ENCODE measurements around the gene B4GALT5.
"Not testable (repeated sequence)": the region's sequence is repeated elsewhere in the genome, so short reads cannot be mapped to it uniquely, and the experiment has no call there.

Gene B4GALT5

DNA sequence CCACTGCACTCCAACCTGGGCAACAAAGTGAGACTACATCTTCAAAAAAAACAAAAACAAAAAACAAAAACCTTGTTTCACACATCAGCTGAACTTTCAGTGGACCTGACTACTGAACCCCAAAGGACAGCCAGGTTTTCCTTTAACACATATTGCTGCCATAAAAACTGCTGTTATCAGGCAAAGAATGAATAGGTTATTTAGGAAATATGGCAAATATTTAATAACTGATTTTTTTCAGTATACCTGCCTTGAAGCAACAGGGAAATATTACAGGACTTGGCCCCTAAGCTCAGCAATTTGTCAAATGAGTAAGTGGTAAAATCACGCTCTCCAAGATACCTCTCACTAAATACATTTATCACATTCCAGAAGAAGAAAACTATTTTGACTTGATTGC is 34.0 kb downstream of the B4GALT5 start:
- no peak for DNase-seq (ENCODE audit: low read depth)

GRCh38 chr20:49677777-49678758 is 35.6 kb downstream of the B4GALT5 start:
- no peak for DNase-seq (ENCODE audit: low read depth)

- no peak for DNase-seq (ENCODE audit: low read depth)
Observed at GRCh38 chr20:49676581-49677291, 36.9 kb downstream of the B4GALT5 start.

DNA sequence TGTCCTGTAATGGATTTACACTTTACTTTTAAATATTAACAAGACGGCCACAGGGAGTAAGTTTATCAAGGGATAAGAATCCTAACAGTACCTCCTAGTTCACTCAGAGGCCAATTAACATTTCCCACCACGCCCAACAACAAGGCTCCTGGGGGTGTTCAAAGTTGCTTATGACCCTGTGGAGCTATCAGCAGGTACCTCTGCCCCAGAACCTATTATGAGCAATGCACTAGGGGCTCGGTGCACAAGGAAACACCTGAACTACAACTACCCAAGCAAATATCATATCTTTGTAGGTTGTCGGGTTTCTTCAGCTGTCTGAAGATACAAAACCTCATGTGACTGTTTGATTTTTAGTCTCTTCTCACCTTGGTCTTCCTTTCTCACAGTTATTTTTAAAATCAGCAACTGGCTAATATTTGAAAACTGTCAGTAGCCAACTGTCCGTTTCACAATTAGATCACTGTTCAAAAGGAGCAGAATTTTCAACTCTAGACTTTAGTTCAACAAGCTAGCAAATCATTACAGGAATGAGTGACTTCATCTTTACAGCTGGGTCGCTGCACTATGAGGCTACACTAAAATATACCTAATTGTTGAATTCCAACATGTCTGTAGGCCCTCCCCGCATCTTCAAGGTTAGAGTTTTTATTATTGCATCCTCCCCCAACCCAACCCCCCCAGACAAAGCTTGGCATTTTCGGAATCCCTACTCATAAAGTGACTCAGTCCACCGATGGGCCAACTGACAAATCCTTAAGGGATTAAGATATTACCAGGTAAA is 38.1 kb downstream of the B4GALT5 start:
- DNase-seq (ENCODE audit: low read depth) = no peak

- no peak for DNase-seq (ENCODE audit: low read depth)
Observed at GRCh38 chr20:49674383-49675352, 39.0 kb downstream of the B4GALT5 start.

GRCh38 chr20:49672096-49672664 is 41.5 kb downstream of the B4GALT5 start:
- no peak for DNase-seq (ENCODE audit: low read depth)

DNA sequence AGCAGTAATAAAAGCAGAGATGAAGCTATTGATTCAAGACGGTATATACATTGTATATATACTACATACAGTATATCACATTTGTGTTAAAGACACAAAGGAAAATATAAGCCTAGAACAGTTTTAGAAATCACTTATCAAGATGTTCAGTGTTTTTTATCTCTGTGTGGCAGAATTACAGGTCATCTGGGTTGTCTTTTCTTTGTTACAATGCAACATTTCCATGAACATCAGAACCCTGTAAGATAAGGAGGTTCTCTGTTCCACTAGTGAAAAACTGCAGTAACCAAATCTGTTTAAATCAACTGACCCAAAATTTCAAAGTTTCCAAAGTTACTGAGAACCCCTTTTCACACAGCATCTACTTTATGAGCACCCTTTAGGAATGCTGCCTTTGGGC is 42.2 kb downstream of the B4GALT5 start:
- no peak for DNase-seq (ENCODE audit: low read depth)

DNA sequence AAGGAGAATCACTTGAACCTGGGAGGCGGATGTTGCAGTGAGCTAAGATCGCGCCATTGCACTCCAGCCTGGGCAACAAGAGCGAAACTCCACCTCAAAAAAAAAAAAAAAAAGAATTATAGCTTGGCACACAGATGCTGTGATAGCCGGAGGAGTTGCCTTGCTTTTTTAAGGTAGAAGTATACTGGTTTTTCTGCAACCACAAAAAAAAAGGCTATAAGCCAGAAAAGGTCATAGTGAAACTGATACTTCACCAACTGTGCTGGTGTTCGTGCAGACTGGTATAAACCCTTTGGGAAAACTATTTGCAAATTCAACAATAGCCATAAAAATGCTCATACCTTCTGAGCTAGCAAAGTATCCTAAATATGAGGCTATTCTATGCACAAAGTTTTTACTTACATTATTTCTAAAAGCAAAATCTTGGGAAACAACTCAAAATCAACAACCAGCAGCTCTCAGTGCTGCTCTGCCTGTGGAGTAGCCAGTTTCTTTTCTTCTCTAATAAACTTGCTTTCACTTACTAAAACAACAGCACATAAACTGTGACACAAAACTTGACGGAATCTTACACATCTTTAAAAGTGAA is 44.0 kb downstream of the B4GALT5 start:
- DNase-seq (ENCODE audit: low read depth) = no peak

GRCh38 chr20:49668878-49669195 is 44.8 kb downstream of the B4GALT5 start:
- DNase-seq (ENCODE audit: low read depth) = not testable (repeated sequence)

- DNase-seq (ENCODE audit: low read depth) = peak; percentile 19
Observed at GRCh38 chr20:49668181-49668877, 45.3 kb downstream of the B4GALT5 start.

- no peak for DNase-seq (ENCODE audit: low read depth)
Observed at GRCh38 chr20:49666911-49667310, 46.8 kb downstream of the B4GALT5 start.

- no peak for DNase-seq (ENCODE audit: low read depth)
Observed at GRCh38 chr20:49665796-49666195, 47.9 kb downstream of the B4GALT5 start.

DNA sequence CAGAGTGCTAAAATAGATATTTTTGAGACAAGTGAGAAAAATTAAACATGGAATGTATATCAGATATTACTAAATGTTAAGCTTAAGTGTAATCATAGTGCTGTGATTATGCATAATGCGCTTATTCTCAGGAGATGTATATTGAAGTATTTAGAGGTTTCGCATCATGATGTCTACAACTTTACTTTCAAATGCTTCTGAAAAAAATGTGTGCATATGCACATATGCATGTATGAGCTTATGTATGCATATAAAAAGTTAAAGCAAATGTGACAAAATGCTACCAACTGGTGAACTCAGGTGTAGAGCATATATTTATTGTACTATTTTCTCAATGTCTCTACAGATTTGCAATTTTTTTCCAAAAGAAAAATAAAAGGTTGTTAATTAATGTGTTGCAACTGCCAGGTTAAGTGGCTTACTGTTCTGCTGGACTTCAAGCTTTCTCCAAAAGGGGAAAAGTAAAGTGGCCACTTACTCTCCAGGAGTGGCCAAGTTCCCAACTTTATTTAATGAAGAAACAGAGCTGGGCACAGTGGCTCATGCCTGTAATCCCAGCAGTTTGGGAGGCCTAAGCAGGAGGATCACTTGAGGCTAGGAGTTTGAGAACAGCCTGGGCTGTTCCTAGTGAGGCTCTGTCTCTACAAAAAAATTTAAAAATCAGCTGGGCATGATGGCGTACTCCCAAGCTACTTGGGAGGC is 48.9 kb downstream of the B4GALT5 start:
- no peak for DNase-seq (ENCODE audit: low read depth)

DNA sequence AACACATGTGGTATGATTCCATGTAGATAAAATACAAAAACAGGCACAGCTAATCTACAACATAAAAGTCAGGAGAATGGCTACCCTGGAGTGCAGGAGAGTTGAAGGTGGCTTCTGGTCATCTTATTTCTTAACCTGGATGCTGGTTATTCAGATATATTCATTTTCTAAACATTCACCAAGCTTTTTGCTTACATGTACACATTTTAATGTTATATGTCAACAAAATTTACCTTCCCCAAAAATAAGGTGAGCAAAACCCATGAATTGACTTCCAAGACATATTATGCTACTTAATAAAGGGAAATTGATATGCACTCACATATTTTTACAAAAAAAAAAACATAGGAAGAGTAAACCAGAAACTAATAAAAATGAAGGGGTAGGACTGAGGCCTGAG is 50.6 kb downstream of the B4GALT5 start:
- no peak for DNase-seq (ENCODE audit: low read depth)

DNA sequence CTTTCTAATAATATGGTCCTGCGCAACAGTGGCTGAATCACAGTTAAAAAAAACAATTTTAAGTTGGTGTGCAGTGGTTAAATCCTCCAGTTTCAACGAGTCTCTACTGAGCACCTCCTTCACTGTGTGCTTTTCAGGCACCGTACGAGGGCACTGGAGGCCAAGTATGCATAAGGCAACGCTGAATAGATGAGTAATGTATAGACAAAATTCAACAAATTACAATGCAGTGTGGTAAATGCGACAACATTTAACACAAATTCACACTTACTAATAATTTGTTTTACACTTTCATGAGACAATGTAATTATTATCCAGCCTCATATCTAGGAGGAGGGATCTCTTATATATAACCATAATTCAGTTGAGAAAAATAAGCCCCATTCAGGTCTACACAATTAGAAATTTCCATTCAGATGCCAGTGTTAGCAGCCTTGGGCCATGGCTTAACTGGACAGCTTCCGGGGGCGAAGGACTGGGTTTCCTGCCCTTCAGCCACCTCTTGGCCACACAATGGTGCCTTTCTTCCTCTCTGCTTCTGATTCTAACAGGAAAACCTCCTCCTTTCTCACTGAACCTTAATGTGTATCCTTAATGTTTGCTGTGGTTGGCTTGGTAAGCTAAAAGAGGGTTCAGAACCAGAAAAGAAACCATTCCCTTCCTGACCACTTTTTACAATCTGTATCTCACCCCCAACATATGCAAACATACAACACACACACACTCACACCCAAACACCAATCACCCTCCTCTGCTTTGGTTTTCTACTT is 51.9 kb downstream of the B4GALT5 start:
- DNase-seq (ENCODE audit: low read depth) = no peak

GRCh38 chr20:49660912-49661311 is 52.8 kb downstream of the B4GALT5 start:
- DNase-seq (ENCODE audit: low read depth) = no peak

DNA sequence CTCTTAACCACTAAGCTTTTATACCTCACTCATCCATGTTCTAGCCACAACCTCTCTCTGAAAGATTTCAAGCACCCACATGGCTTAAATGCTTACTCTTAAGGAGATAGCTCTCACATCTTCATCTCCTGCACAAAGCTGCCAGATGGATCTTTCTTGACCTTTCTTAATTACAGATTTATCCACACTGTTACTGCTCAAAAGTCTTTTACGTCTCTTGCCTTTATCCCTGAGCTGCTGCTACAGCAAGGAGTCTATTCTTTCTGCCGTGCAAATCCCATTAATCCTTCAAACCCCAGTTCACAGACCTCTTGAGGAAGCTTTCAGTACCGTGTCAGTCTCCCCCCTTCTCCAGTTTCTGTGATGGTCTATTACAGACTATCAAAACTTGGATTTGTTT is 54.6 kb downstream of the B4GALT5 start:
- no peak for DNase-seq (ENCODE audit: low read depth)

- DNase-seq (ENCODE audit: low read depth) = no peak
Observed at GRCh38 chr20:49658508-49658907, 55.2 kb downstream of the B4GALT5 start.

All from stimulated activated CD8-positive, alpha-beta memory T cell treated with anti-CD3 and anti-CD28 coated beads, Interleukin-15, amount 100 ng/mL, for 24 hours (primary cell).